K562 (cell line): Measurements from ENCODE around the gene SLC36A3. TPM values are rescaled to one million over a fixed set of nuclear protein-coding genes. Genes with fewer than 3 reads are reported as not detected.

Experiments used
- AFF4 ChIP-seq: sonication (generic); formaldehyde crosslinking; IDR thresholded peaks from 2 replicates; pipeline ENCODE4 v1.8.0; 2023; ENCODE audit warnings: mild to moderate bottlenecking, missing genetic modification reagents
- ARID2 ChIP-seq: fragments of 450-650 bp; IDR thresholded peaks from 2 replicates; pipeline ENCODE4 v1.6.1; 2017; ENCODE audit warnings: antibody characterized with exemption, mild to moderate bottlenecking
- BCOR ChIP-seq: fragments of 450-650 bp; IDR thresholded peaks from 2 replicates; pipeline ENCODE4 v1.6.1; 2016
- CBX1 ChIP-seq: sonication (generic); IDR thresholded peaks from 2 replicates; pipeline ENCODE4 v1.6.1; 2016; ENCODE audit warnings: antibody characterized with exemption, low read depth, mild to moderate bottlenecking
- CCNT2 ChIP-seq: IDR thresholded peaks from 2 replicates; pipeline ENCODE4 v1.6.1; 2011; ENCODE audit warnings: borderline replicate concordance, low read depth, mild to moderate bottlenecking, moderate library complexity, mixed read lengths, low read length; ENCODE audit not compliant: insufficient read length; ENCODE audit errors: extremely low read depth
- CEBPB ChIP-seq: fragments of 450-650 bp; IDR thresholded peaks from 2 replicates; pipeline ENCODE4 v1.6.1; 2016; ENCODE audit warnings: missing genetic modification characterization, missing compliant biosample characterization
- CTBP1 ChIP-seq: fragments of 450-650 bp; IDR thresholded peaks from 2 replicates; pipeline ENCODE4 v1.6.1; 2016; ENCODE audit warnings: borderline replicate concordance
- EHMT2 ChIP-seq: fragments of 450-650 bp; IDR thresholded peaks from 2 replicates; pipeline ENCODE4 v1.6.1; 2018; ENCODE audit warnings: antibody characterized with exemption
- ELK1 ChIP-seq: sonication (generic); formaldehyde crosslinking; IDR thresholded peaks from 2 replicates; pipeline ENCODE4 v1.8.1; 2022; ENCODE audit warnings: missing genetic modification reagents
- GTF2E2 ChIP-seq: fragments of 200-800 bp; sonication (Bioruptor generic); IDR thresholded peaks from 2 replicates; pipeline ENCODE4 v1.6.1; 2016; ENCODE audit warnings: missing genetic modification characterization, missing compliant biosample characterization
- HOXB6 ChIP-seq: fragments of 250-450 bp; sonication (Bioruptor Pico); IDR thresholded peaks from 2 replicates; pipeline ENCODE4 v1.5.1; 2022; ENCODE audit warnings: mild to moderate bottlenecking, borderline replicate concordance
- NCOA4 ChIP-seq: fragments of 450-650 bp; IDR thresholded peaks from 2 replicates; pipeline ENCODE4 v1.6.1; 2018; ENCODE audit warnings: mild to moderate bottlenecking; ENCODE audit not compliant: partially characterized antibody
- PPARD ChIP-seq: fragments of 250-450 bp; sonication (Bioruptor Pico); IDR thresholded peaks from 2 replicates; pipeline ENCODE4 v1.8.0; 2022; ENCODE audit warnings: inconsistent platforms, mild to moderate bottlenecking, moderate library complexity
- PREB ChIP-seq: sonication (generic); formaldehyde crosslinking; IDR thresholded peaks from 2 replicates; pipeline ENCODE4 v1.8.1; 2023; ENCODE audit warnings: mild to moderate bottlenecking, missing genetic modification reagents
- PURB ChIP-seq: sonication (generic); formaldehyde crosslinking; IDR thresholded peaks from 2 replicates; pipeline ENCODE4 v1.9.0; 2021; ENCODE audit warnings: low read depth, mild to moderate bottlenecking, missing genetic modification reagents
- TEAD4 ChIP-seq, 2 experiments: sonication (generic) in 1 of 2; formaldehyde crosslinking in 1 of 2; IDR thresholded peaks; 2 replicates each; pipeline versions ENCODE4 v1.6.1 to v1.8.0; 2012 to 2022; ENCODE audit warnings: borderline replicate concordance in 1 of 2, inconsistent platforms in 1 of 2, low read length in 1 of 2, mild to moderate bottlenecking in 1 of 2, missing genetic modification reagents in 1 of 2
- ZFP36 ChIP-seq: fragments of 150-350 bp; IDR thresholded peaks from 2 replicates; pipeline ENCODE4 v1.6.1; 2018; ENCODE audit warnings: low read length, low read depth; ENCODE audit not compliant: partially characterized antibody
- ZNF184 ChIP-seq: sonication (generic); formaldehyde crosslinking; IDR thresholded peaks from 2 replicates; pipeline ENCODE4 v1.5.0; 2020; ENCODE audit warnings: missing genetic modification reagents
- ZNF445 ChIP-seq: fragments of 250-450 bp; sonication (Bioruptor Pico); IDR thresholded peaks from 2 replicates; pipeline ENCODE4 v1.4.0; 2020; ENCODE audit warnings: low read depth, mild to moderate bottlenecking, moderate library complexity
- ZNF551 ChIP-seq: fragments of 250-450 bp; sonication (Bioruptor Pico); IDR thresholded peaks from 2 replicates; pipeline ENCODE4 v1.5.0; 2021; ENCODE audit warnings: mild to moderate bottlenecking, moderate library complexity
- ZSCAN32 ChIP-seq: fragments of 450-650 bp; formaldehyde crosslinking; IDR thresholded peaks from 2 replicates; pipeline ENCODE4 v1.4.0; 2020; ENCODE audit warnings: mild to moderate bottlenecking, moderate library complexity
- polyA plus RNA-seq, 8 experiments: library from polyadenylated mRNA; depleted of rRNA in 4 of 8; stranded (reverse) in 5 of 8; unstranded in 3 of 8; fragments of >200 nt; fragmentation: Nextera tagmentation in 2 of 8; fragmentation: Illumina TruSeq in 1 of 8; extraction: Ambion mirVana in 2 of 8; extraction: Trizol in 1 of 8; gene quantifications; 2 replicates each; pipeline versions ENCODE4 v1.2.1 to v1.2.3, GENCODE V29; 2011 to 2014; ENCODE audit warnings: inconsistent platforms in 1 of 8, missing spikeins in 1 of 8
- total RNA-seq, 7 experiments: library from RNA; depleted of rRNA in 6 of 7; stranded (reverse); fragments of >200 nt in 6 of 7; fragmentation: Illumina TruSeq in 2 of 7; extraction: Trizol in 2 of 7; gene quantifications; 2 replicates each; pipeline versions ENCODE4 v1.2.1 to v1.2.3, GENCODE V29; 2011 to 2021; ENCODE audit warnings: low replicate concordance in 1 of 7
- TF ChIP-seq, protein P1 (sequence below): sonication (generic); formaldehyde crosslinking; IDR thresholded peaks from 2 replicates; pipeline ENCODE4 v1.5.0; 2020; ENCODE audit warnings: missing genetic modification reagents

The SLC36A3 gene
- total and polyA plus RNA-seq, 9 of the 15 experiments (the other 6 are each of a cell fraction or from before 2014, with no cell fraction given), result not detected

- TF ChIP-seq PREB (CRISPR knock-in tag) (no peak), ZFP36 (peak; percentile 89), ZNF551 (no peak), NCOA4 (no peak), CTBP1 (peak; percentile 43; the same call in 1 of the 2 replicates), CBX1 (no peak), CCNT2 (no peak), ARID2 (no peak), BCOR (no peak), PPARD (CRISPR knock-in tag) (no peak), AFF4 (CRISPR knock-in tag) (no peak), ZNF184 (CRISPR knock-in tag) (no peak), ELK1 (no peak), ZSCAN32 (CRISPR knock-in tag) (no peak), GTF2E2 (tag) (no peak), PURB (no peak), EHMT2 (no peak), CEBPB (tag) (peak; percentile 47; the same call in 1 of the 2 replicates), HOXB6 (CRISPR knock-in tag) (no peak), TEAD4 (IDR thresholded peaks at IDR 0.05; ENCODE audit: low read length) (peak; percentile 20; the same call in 1 of the 2 replicates), TEAD4 (CRISPR knock-in tag; IDR thresholded peaks at IDR 0.05; ENCODE audit: borderline replicate concordance) (no peak), ZNF445 (no peak)
- TF ChIP-seq, protein P1, sequence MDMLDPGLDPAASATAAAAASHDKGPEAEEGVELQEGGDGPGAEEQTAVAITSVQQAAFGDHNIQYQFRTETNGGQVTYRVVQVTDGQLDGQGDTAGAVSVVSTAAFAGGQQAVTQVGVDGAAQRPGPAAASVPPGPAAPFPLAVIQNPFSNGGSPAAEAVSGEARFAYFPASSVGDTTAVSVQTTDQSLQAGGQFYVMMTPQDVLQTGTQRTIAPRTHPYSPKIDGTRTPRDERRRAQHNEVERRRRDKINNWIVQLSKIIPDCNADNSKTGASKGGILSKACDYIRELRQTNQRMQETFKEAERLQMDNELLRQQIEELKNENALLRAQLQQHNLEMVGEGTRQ (CRISPR knock-in tag), result no peak
Measured at GRCh38 chr5:151245680-151246219, 57.8 kb downstream of the SLC36A3 start (continued).
